Frontal cortex (tissue), 4 donors: ENCODE data around the gene NDUFB8. TPM values are rescaled to one million over a fixed set of nuclear protein-coding genes. Genes with fewer than 3 reads are reported as not detected.

Experiments
- DNase-seq, 2 donors: peaks; one replicate each; pipeline ENCODE4 v3.0.0; 2012; ENCODE audit warnings: low spot score in 2 of 2
- FAIRE-seq: peaks from 2 replicates; lab custom pipeline; 2012; peaks lifted over from hg19 to GRCh38; lab: Jason Lieb, UNC
- total RNA-seq: library from RNA; depleted of rRNA; stranded (reverse); fragments of >200 nt; gene quantifications from one replicate; pipeline ENCODE4 v1.2.3, GENCODE V29; 2014
- donor health status: control.
- donor health status: control.
- donor health status: control.

Gene NDUFB8
- total RNA-seq, 1 donor from 2014 or later = 132 TPM

DNA sequence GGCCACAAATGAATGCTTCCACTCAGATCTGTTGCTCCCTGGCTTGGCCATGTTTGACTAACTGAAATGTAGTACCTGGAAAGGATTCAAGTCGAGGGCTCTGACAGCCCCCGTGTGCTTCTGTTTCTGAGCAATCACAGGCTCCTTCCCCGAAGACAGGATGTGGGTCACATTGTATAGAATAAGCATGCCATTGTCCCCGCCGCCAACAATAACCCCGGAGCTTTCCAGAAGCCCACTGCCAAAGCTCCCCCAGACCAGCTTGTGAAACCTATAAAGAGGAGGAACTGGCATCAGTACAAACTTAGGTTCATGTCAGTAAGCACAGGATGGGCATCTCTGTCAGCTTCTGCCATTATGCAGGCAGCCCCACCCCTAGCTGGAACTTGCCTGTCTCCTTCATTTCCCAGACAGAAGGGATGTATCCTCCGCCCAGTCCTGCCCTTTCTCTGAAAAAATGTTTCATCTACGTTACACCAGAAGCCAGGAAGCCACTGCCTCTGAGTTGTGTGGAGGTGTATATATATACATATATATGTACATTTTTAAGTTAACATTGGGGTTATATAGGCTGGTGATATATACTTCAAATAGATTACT lies 20.3 kb downstream of the NDUFB8 start:
- FAIRE-seq (no peak), DNase-seq (no peak)

DNA sequence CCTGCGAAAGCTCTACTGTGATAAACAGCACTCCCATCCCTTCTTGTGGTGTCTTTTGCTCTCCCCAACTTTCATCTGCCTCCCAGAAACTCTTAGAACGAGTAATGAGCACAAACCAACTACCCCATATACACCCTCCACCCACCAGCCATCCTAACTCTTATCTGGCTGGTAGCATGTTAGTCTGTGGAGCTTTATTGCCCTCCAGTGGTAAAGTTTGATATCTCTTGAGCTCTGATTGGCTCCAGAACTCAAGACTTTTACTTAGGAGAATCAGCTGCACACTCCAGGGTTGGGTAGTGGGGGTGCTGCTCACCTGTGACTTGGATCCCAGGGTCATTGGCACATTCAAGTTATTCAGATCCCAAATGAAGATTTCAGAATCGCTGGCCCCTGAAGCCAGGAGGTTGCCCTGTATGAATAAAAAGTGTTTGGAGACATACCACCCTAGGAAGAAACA lies 20.9 kb downstream of the NDUFB8 start:
- DNase-seq (no peak), FAIRE-seq (no peak)

- DNase-seq (no peak), FAIRE-seq (no peak)
Measured at GRCh38 chr10:100508266-100508665, 21.4 kb downstream of the NDUFB8 start.

DNA sequence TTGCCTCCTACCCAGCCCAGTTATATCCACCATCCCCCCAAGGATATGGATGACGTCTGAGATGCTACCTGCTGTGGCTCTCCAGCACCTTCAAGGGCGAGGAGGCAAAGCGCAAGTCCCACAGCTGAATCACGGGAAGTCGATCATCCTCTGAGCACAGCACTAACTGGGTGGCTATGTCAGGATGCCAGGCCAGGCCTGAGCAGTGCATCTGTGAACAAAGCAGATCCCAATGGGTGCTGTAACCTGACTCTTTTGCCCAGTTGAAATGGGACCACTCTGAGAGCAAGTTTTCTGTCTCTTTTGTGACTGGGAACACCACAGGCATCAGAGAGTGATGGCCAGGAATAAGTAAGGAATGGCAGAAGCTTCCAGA lies 22.3 kb downstream of the NDUFB8 start:
- no peak for FAIRE-seq
- DNase-seq = no peak

- no peak for FAIRE-seq
- DNase-seq = no peak
Measured at GRCh38 chr10:100506596-100507356, 22.9 kb downstream of the NDUFB8 start.

DNA sequence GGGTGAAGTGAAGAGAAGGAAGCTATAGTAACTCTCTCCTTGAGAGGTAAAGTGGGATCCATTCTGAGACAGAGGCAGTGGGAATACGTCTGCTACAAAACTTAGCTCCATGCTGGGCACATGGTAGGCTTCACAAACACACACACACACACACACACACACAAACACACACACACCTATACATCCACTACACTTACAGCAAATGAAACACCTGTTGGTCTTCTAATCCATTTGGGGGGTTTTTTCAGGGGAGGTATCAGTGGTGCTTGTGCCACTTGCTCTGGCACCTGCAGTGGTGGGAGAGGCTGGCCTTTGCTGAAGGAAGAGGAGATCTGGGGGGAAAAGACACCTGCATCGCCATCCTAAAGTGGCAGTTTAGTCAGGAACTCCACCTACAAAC lies 24.5 kb downstream of the NDUFB8 start:
- no peak for DNase-seq
- no peak for FAIRE-seq

GRCh38 chr10:100504096-100504495 lies 25.6 kb downstream of the NDUFB8 start:
- DNase-seq = no peak
- no peak for FAIRE-seq

DNA sequence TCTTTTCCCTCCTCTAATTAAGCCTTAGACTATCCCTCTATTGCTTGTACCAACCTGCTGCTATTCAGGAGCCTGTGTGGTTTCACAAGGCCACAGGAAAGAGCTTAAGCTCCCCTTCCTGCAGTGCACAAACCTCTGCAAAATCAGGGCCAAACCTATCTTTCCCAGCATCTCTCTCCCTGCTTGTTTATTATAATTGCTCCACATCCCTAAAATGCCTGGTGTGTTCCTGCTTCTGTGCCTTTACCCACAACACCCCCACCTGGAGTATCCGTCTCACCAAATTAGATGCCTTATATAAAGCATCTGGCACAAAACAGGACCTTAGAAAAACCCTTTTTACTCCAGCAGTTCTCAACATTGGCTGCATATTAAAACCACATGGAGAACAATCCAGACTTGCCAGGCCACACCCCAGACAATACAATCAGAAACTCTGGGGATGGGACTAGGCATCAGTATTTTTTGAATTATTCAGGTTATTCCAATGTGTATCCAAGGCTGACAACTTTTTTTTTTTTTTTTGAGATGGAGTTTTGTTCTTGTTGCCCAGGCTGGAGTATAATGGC lies 26.7 kb downstream of the NDUFB8 start:
- no peak for DNase-seq
- no peak for FAIRE-seq

GRCh38 chr10:100501423-100501822 lies 28.2 kb downstream of the NDUFB8 start:
- DNase-seq (no peak), FAIRE-seq (no peak)

- DNase-seq = no peak
Measured at GRCh38 chr10:100498059-100498458, 31.6 kb downstream of the NDUFB8 start.

DNA sequence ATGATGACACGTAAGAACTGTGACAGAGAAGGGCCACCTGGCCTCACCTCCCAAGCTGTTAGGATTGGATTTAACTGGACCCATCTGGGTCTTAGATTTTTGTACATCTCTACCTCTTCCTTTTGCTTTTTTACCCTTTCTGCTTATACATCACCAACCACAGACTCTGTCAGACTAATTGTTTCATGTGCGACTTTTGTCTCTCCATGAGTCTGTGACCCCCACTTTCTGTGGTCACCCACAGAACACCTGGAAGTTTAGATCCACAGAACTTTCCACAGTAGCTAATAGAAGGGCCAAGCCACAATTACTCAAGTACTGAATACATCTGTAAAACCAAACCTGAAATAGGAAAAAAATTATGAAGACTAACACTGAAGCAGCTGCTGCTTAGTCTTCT lies 33.1 kb downstream of the NDUFB8 start:
- no peak for FAIRE-seq

More at GRCh38 chr10:100498059-100498458, 31.6 kb downstream of the NDUFB8 start:
- no peak for FAIRE-seq

DNA sequence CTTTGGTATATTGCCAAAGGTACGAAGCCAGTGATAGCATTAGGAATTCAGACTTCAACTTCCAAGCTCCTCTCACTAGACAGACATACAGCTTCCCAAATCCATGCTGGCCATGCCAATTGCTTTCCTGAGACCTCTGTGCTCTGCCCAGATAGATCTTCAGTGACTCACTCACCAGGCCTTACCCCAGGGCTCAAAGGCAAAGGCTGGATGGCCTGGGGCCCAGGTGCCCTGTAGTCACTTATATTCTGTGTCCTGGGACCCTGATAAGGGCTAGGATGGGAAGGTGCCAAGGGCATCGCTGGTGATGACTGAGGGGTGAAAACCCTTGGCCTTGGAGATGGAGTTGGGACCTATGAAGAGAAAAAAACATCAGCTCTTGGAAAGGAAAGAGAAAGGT lies 39.1 kb downstream of the NDUFB8 start:
- FAIRE-seq (no peak), DNase-seq (no peak)

More for the DNA sequence above, 33.1 kb downstream of the NDUFB8 start:
- no peak for DNase-seq

DNA sequence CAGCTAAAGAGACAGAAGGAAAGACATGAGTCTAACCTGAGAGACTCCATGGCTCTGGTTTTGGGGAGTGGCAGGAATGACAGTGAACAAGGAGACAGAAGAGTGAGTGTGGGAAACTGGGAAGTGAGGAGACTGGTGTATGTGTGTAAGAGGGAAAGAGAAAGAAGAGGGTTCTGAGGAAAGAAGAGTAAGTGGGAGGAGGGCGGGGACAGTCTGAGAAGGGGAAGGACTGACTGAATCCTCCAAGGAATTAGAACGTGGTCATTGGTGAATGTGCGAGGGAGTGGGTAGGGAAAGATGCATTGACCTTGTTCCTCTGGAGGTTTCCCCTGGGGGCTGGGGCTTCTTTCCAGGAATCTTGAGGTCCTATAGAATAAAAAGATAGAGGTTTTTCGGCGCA lies 40.3 kb downstream of the NDUFB8 start:
- FAIRE-seq = no peak
- no peak for DNase-seq

GRCh38 chr10:100487529-100487928 lies 42.1 kb downstream of the NDUFB8 start:
- FAIRE-seq (no peak), DNase-seq (no peak)

DNA sequence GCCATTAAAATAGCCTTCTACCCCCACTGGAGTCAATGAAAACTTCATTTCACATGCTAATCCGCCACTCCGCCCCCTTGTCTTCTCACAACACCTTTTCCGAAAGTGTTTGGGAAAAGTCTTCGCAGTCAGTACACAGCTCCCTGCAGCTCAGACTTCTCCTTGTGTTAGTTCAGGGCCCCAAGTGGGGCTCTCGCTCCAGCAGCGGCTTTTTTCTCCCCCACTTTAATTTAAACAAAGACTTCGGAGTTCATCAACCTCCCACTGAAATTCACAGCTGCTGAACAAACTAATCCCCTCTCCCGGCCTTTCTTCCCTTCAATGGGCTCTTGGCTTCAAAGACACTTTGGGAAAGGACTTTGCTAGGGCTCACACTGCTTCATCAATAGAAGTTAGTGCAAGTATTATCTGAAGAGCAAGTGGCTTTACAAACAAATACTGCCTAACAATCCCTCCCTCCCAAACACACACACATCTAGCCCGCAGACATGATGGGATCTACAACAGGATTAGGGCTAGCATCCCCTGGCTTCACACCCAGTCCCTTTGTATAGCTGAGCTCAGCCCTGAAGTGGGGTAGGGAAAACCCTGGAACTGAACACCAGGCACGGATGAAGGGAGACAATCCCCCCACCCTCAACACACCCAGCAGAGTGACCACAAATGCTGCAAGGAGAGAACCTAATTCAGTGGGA lies 43.7 kb downstream of the NDUFB8 start:
- no peak for FAIRE-seq
- DNase-seq = no peak

- FAIRE-seq (no peak), DNase-seq (no peak)
Measured at GRCh38 chr10:100485366-100485765, 44.3 kb downstream of the NDUFB8 start.

DNA sequence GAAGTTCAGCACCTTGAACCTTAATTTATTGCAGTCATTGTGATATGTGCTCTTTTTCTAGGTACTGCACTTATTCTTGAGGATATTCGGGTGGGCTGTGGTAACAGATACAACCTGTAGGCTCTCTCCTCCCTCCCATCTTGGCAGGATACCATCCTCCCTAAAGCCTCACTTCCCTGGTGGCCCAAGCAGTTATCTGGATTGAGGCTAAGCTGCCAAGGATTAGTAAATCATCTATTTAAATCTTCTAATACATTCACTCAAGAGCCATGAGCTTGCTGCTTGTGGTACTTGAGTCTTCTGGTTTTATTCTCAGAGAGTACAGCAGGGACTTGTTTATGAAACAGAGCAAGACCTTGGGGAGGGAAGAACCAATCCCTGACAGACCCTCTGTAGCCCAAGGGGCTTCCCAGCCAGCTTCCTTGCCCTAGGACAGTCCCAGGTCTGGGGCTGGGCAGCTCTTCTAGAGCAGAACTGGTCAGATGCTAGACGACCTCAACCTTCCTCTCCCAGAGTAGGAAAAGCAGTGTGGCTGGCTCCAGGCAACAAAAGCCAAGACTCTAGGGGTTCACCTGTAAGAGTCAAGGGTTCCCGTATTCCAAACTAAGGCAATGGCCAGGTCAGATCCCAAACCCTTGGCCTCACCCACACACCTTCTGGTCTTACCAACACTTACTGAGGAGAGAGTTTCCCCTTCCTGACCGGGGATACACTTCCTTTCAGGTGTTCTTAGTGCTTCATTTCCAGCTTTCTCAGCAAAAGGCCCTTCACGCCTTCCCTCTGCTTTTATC lies 45.6 kb downstream of the NDUFB8 start:
- FAIRE-seq (no peak), DNase-seq (no peak)

DNA sequence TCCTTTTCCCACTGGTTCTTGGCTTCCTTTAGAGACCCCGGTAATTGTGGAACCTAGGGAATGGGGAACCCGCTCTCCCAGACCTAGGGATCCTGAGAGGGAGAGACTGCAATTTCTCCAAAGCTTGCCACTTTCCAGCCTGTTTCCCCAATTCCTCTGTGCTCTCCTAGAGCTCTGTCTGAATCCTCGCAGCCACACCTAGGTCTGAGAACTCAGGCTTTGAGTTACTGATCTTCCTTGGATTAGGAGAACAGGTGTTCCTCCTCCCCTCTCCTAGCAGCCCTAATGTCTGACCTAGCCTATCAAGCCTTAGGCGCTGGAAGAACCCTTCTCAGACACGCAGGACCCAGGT lies 46.9 kb downstream of the NDUFB8 start:
- FAIRE-seq (no peak), DNase-seq (no peak)

DNA sequence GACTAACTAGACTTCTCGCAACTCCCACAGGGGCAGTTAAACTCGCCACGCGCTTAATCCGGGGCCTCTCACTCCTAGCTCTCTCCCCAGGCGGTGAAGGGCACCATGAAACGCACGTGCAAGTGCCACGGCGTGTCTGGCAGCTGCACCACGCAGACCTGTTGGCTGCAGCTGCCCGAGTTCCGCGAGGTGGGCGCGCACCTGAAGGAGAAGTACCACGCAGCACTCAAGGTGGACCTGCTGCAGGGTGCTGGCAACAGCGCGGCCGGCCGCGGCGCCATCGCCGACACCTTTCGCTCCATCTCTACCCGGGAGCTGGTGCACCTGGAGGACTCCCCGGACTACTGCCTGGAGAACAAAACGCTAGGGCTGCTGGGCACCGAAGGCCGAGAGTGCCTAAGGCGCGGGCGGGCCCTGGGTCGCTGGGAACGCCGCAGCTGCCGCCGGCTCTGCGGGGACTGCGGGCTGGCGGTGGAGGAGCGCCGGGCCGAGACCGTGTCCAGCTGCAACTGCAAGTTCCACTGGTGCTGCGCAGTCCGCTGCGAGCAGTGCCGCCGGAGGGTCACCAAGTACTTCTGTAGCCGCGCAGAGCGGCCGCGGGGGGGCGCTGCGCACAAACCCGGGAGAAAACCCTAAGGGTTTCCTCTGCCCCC lies 47.4 kb downstream of the NDUFB8 start:
- FAIRE-seq = no peak

More for the DNA sequence above, 47.4 kb downstream of the NDUFB8 start:
- peak; percentile 42 to 62 for DNase-seq
